NCI-H1436 (cell line): ENCODE data around the gene DOK3.
"Not testable (repeated sequence)": the region's sequence is repeated elsewhere in the genome, so short reads cannot be mapped to it uniquely, and the experiment has no call there.

Experiments used
- DNase-seq: peaks from one replicate; lab custom pipeline; 2025; lab: John Stamatoyannopoulos, UW

The DOK3 gene

GRCh38 chr5:177535125-177535524 lies 25.5 kb upstream of the DOK3 start:
- no peak for DNase-seq

GRCh38 chr5:177534433-177534832 lies 24.8 kb upstream of the DOK3 start:
- DNase-seq: not testable (repeated sequence)

GRCh38 chr5:177531209-177531940 lies 21.7 kb upstream of the DOK3 start:
- DNase-seq: no peak

GRCh38 chr5:177530638-177531037 lies 21.0 kb upstream of the DOK3 start:
- no peak for DNase-seq

- DNase-seq: no peak
Measured at GRCh38 chr5:177529247-177530203, 19.9 kb upstream of the DOK3 start.

GRCh38 chr5:177528631-177529030 lies 19.0 kb upstream of the DOK3 start:
- DNase-seq: no peak

- no peak for DNase-seq
Measured at GRCh38 chr5:177527595-177527994, 18.0 kb upstream of the DOK3 start.

- no peak for DNase-seq
Measured at GRCh38 chr5:177526791-177527190, 17.2 kb upstream of the DOK3 start.

- no peak for DNase-seq
Measured at GRCh38 chr5:177526191-177526590, 16.6 kb upstream of the DOK3 start.

- DNase-seq: no peak
Measured at GRCh38 chr5:177524941-177525655, 15.5 kb upstream of the DOK3 start.

GRCh38 chr5:177524539-177524900 lies 14.9 kb upstream of the DOK3 start:
- DNase-seq: no peak

GRCh38 chr5:177523711-177524538 lies 14.3 kb upstream of the DOK3 start:
- DNase-seq: no peak

GRCh38 chr5:177520916-177521513 lies 11.4 kb upstream of the DOK3 start:
- no peak for DNase-seq

GRCh38 chr5:177520271-177520670 lies 10.6 kb upstream of the DOK3 start:
- no peak for DNase-seq

GRCh38 chr5:177519463-177520235 lies 10.0 kb upstream of the DOK3 start:
- DNase-seq: no peak

- DNase-seq: peak; percentile 79
Measured at GRCh38 chr5:177516601-177517568, 7.3 kb upstream of the DOK3 start, which contains the start of gene DDX41. Gene DDX41 (minus strand): TSS chr5:177516961. CDS start chr5:177516945, 16 bp downstream.

- DNase-seq: no peak
Measured at GRCh38 chr5:177515580-177515979, 6.0 kb upstream of the DOK3 start.

GRCh38 chr5:177514541-177514940 lies 4.9 kb upstream of the DOK3 start:
- DNase-seq: no peak

- DNase-seq: no peak
Measured at GRCh38 chr5:177513500-177513899, 3.9 kb upstream of the DOK3 start.
